KMS-11 (cell line): ENCODE results near the gene WNT7A.

Source experiments
- H2AFZ ChIP-seq: fragments of 200-600 bp; sonication (generic); 2 replicates; pipeline ENCODE4 v1.6.1; 2016; ENCODE audit warnings: antibody characterized with exemption, mixed run types, low read depth
- H3K27ac ChIP-seq: fragments of 200-600 bp; sonication (generic); 2 replicates; pipeline ENCODE4 v1.6.1; 2016; ENCODE audit warnings: mild to moderate bottlenecking, mixed run types
- H3K27me3 ChIP-seq: fragments of 200-600 bp; sonication (generic); 2 replicates; pipeline ENCODE4 v1.6.1; 2017; ENCODE audit warnings: mild to moderate bottlenecking, low read depth, mixed run types, moderate library complexity; ENCODE audit not compliant: insufficient read depth
- H3K36me3 ChIP-seq: fragments of 200-600 bp; sonication (generic); 2 replicates; pipeline ENCODE4 v1.6.1; 2017; ENCODE audit warnings: mild to moderate bottlenecking, mixed run types; ENCODE audit not compliant: insufficient read depth
- H3K4me1 ChIP-seq: fragments of 200-600 bp; sonication (generic); 2 replicates; pipeline ENCODE4 v1.6.1; 2016; ENCODE audit warnings: mild to moderate bottlenecking, low read depth, mixed run types; ENCODE audit not compliant: poor library complexity, severe bottlenecking
- H3K4me2 ChIP-seq: fragments of 200-600 bp; sonication (generic); 2 replicates; pipeline ENCODE4 v1.7.0; 2016; ENCODE audit warnings: mild to moderate bottlenecking, mixed run types
- H3K4me3 ChIP-seq: fragments of 200-600 bp; sonication (generic); IDR thresholded peaks from 2 replicates; pipeline ENCODE4 v1.6.1; 2017; ENCODE audit warnings: low read depth, low read length, mixed read lengths; ENCODE audit not compliant: insufficient read depth
- H3K79me2 ChIP-seq: fragments of 200-600 bp; sonication (generic); 2 replicates; pipeline ENCODE4 v1.6.1; 2016; ENCODE audit warnings: low read depth, mixed run types; ENCODE audit not compliant: insufficient read depth
- H3K9ac ChIP-seq: fragments of 200-600 bp; sonication (generic); 2 replicates; pipeline ENCODE4 v1.6.1; 2016; ENCODE audit warnings: mild to moderate bottlenecking, mixed run types
- H4K20me1 ChIP-seq: fragments of 200-600 bp; sonication (generic); 2 replicates; pipeline ENCODE4 v1.6.1; 2016; ENCODE audit warnings: mild to moderate bottlenecking, mixed run types; ENCODE audit not compliant: insufficient read depth
- TF ChIP-seq, protein P1 (sequence below): fragments of 200-600 bp; sonication (generic); conservative IDR thresholded peaks from 2 replicates; pipeline ENCODE4 v1.6.1; 2017; ENCODE audit warnings: low read depth, mild to moderate bottlenecking, antibody characterized with exemption, low read length, moderate library complexity, mixed read lengths

Gene WNT7A

DNA sequence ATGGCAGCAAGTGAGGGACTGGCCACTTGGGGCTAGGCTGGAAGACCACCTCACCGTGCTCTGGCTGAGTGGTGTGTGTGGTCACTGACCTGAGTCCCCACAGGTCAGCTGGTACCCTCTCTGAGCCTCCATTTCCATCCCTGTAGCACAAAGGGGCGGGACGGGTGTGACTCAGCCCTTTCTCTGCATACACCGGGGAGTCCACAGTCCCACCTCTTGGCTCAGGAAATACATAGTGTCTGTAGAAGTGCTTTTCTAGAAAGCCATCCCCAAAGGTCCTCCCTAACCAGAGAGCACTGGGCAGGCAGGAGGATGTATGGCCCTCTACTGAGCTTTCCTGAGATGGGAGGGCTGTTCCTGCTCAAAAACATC, 27.2 kb downstream of the WNT7A start:
- Histone ChIP-seq H3K4me1 (no peaks in the 10 kb centered on the region), H3K4me3 (no peak overlapping the region), H3K27ac (no peak overlapping the region), H3K79me2 (no peaks in the 10 kb centered on the region), H2AFZ (no peak overlapping the region), H3K4me2 (no peak overlapping the region), H3K27me3 (peaks cover 8% of the 10 kb centered on the region), H3K36me3 (no peaks in the 10 kb centered on the region), H3K9ac (no peak overlapping the region), H4K20me1 (no peaks in the 10 kb centered on the region)
- TF ChIP-seq, protein P1, sequence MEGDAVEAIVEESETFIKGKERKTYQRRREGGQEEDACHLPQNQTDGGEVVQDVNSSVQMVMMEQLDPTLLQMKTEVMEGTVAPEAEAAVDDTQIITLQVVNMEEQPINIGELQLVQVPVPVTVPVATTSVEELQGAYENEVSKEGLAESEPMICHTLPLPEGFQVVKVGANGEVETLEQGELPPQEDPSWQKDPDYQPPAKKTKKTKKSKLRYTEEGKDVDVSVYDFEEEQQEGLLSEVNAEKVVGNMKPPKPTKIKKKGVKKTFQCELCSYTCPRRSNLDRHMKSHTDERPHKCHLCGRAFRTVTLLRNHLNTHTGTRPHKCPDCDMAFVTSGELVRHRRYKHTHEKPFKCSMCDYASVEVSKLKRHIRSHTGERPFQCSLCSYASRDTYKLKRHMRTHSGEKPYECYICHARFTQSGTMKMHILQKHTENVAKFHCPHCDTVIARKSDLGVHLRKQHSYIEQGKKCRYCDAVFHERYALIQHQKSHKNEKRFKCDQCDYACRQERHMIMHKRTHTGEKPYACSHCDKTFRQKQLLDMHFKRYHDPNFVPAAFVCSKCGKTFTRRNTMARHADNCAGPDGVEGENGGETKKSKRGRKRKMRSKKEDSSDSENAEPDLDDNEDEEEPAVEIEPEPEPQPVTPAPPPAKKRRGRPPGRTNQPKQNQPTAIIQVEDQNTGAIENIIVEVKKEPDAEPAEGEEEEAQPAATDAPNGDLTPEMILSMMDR: no peak

DNA sequence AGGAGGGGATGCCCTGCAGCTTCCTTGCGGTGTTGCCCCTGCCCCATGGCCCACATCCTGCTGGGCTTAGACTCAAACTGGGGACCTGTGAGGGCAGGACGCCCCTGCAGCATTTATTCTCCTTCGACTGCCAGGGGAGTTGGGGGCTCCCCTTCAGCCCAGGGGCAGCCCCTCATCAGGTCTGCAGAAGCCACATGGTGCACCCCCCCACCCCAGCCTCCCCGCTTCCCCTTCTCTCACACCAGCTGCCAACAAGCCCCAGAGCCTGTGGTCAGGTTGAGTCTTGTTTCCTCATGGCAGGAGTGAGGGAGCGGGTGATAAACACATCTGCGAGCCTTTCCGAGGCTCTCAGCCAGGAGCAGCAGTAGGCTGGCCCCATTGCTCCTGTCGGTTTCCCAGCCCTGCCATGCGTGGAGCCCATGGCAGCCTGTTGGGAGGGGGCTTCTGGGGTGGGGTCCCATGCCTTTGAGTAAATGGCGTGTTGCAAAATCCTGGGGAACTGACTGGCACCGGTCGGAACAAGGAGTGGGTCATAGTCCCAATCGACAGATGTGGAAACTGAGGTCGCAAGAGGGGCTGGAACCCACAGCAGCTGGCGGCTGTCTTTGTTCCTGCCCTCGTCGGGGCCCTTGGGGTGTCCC, 27.8 kb downstream of the WNT7A start:
- Histone ChIP-seq H3K4me3 (no peak overlapping the region), H4K20me1 (no peaks in the 10 kb centered on the region), H3K79me2 (no peaks in the 10 kb centered on the region), H3K4me2 (no peak overlapping the region), H3K9ac (no peak overlapping the region), H3K27me3 (peaks cover 8% of the 10 kb centered on the region), H2AFZ (no peak overlapping the region), H3K27ac (no peak overlapping the region), H3K4me1 (no peaks in the 10 kb centered on the region), H3K36me3 (no peaks in the 10 kb centered on the region)
- TF ChIP-seq, protein P1: no peak

DNA sequence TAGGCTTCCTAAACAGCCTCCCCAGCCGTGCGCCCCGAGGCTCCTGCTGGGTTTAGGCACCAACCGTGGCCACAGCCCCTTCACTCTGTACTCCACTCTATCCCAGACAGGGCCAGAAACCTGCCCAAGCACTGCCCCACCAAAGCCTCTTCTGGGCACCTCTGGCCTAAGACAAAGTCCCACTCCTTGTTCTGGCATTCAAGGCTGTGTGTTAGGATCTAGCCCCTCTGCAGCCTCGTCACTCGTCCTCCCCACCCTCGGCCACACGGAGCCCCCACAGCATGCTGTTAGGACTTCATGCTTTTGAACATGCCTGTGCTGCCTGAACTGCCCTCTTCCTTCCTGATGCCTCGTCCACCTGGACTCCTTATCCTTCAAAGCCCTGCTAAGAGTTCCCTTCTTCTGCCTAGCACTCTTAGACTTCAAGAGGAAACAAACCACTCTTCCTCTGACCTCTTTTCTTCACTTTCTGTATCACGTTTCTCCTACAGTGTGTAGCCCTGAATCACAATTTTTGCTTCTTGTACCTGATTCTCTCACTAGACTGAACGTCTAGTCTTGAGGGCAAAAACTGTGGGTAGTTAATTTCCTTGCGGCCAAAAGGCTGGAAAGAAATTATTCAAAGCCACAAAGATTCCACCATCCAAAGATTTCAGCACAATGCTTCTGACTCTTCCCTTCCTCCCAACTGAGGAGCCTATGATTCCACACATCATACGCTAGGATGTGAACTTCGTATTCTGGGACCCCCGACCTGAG, 28.6 kb downstream of the WNT7A start:
- TF ChIP-seq, protein P1: no peak
- no peaks in the 10 kb centered on the region for H4K20me1 ChIP-seq
- H3K27me3 ChIP-seq: peaks cover 8% of the 10 kb centered on the region
- no peaks in the 10 kb centered on the region for H3K4me1 ChIP-seq
- no peak overlapping the region for H2AFZ ChIP-seq
- no peak overlapping the region for H3K4me3 ChIP-seq
- no peak overlapping the region for H3K27ac ChIP-seq
- no peak overlapping the region for H3K9ac ChIP-seq
- H3K4me2 ChIP-seq: no peak overlapping the region
- no peaks in the 10 kb centered on the region for H3K79me2 ChIP-seq
- no peaks in the 10 kb centered on the region for H3K36me3 ChIP-seq

- Histone ChIP-seq H3K4me1 (no peaks in the 10 kb centered on the region), H3K4me3 (no peak overlapping the region), H3K9ac (no peak overlapping the region), H2AFZ (no peak overlapping the region), H3K27ac (no peak overlapping the region), H4K20me1 (no peaks in the 10 kb centered on the region), H3K79me2 (no peaks in the 10 kb centered on the region), H3K36me3 (no peaks in the 10 kb centered on the region), H3K27me3 (peaks cover 8% of the 10 kb centered on the region), H3K4me2 (no peak overlapping the region)
- TF ChIP-seq, protein P1: no peak
These were observed 29.5 kb downstream of the WNT7A start for GRCh38 chr3:13850161-13850945.
